K562 (cell line): Measurements from ENCODE around the gene UNC13A.

Source experiments
- ATF1 ChIP-seq, 2 experiments: fragments of 450-650 bp in 1 of 2; IDR thresholded peaks; 2 replicates each; pipeline ENCODE4 v1.6.1; 2016; ENCODE audit warnings: missing compliant biosample characterization in 1 of 2, missing genetic modification characterization in 1 of 2
- CEBPB ChIP-seq: fragments of 450-650 bp; IDR thresholded peaks from 2 replicates; pipeline ENCODE4 v1.6.1; 2016; ENCODE audit warnings: missing genetic modification characterization, missing compliant biosample characterization
- CHD2 ChIP-seq: IDR thresholded peaks from 2 replicates; pipeline ENCODE4 v1.6.1; 2011; ENCODE audit warnings: low read depth, low read length
- HNRNPH1 ChIP-seq: fragments of 200-400 bp; formaldehyde crosslinking; optimal IDR thresholded peaks from 2 replicates; pipeline ENCODE3; 2017; ENCODE audit warnings: low read depth, mild to moderate bottlenecking, low read length, moderate library complexity
- MEF2A ChIP-seq: IDR thresholded peaks from 2 replicates; pipeline ENCODE4 v1.6.1; 2011; ENCODE audit warnings: low read depth, mild to moderate bottlenecking, low read length, moderate library complexity; ENCODE audit not compliant: control insufficient read depth
- MXI1 ChIP-seq: IDR thresholded peaks from 2 replicates; pipeline ENCODE4 v1.6.1; 2011; ENCODE audit warnings: low read depth, mild to moderate bottlenecking, improper control_type of control experiment, low read length
- RAD21 ChIP-seq, 2 experiments: fragments of 250-450 bp in 1 of 2; fragments of 450-650 bp in 1 of 2; sonication (Bioruptor Pico) in 1 of 2; formaldehyde crosslinking in 1 of 2; IDR thresholded peaks in 1 of 2; conservative IDR thresholded peaks in 1 of 2; 2 replicates each; pipeline versions ENCODE4 v1.4.0 to v1.8.0; 2020 to 2022; ENCODE audit warnings: mild to moderate bottlenecking in 2 of 2, moderate library complexity in 1 of 2
- SP1 ChIP-seq: sonication (generic); formaldehyde crosslinking; IDR thresholded peaks from 2 replicates; pipeline ENCODE4 v1.8.1; 2022; ENCODE audit warnings: mild to moderate bottlenecking, missing genetic modification reagents
- TEAD4 ChIP-seq, 2 experiments: sonication (generic) in 1 of 2; formaldehyde crosslinking in 1 of 2; IDR thresholded peaks; 2 replicates each; pipeline versions ENCODE4 v1.6.1 to v1.8.0; 2012 to 2022; ENCODE audit warnings: borderline replicate concordance in 1 of 2, inconsistent platforms in 1 of 2, low read length in 1 of 2, mild to moderate bottlenecking in 1 of 2, missing genetic modification reagents in 1 of 2
- ZNF583 ChIP-seq: fragments of 250-450 bp; sonication (Bioruptor Pico); IDR thresholded peaks from 2 replicates; pipeline ENCODE4 v1.4.0; 2020
- TF ChIP-seq, protein P1 (sequence below): sonication (generic); formaldehyde crosslinking; IDR thresholded peaks from 2 replicates; pipeline ENCODE4 v1.8.1; 2023; ENCODE audit warnings: mild to moderate bottlenecking, missing genetic modification reagents
- TF ChIP-seq, protein P2 (sequence below), 2 experiments: fragments of 250-450 bp in 1 of 2; fragments of 450-650 bp in 1 of 2; sonication (Bioruptor Pico) in 1 of 2; IDR thresholded peaks; 2 replicates each; pipeline versions ENCODE4 v1.6.1 to v1.8.0; 2016 to 2021; ENCODE audit warnings: mild to moderate bottlenecking in 2 of 2, moderate library complexity in 2 of 2, missing compliant biosample characterization in 1 of 2, missing genetic modification characterization in 1 of 2
- TF ChIP-seq, protein P3 (sequence below), 3 experiments: IDR thresholded peaks in 2 of 3; conservative IDR thresholded peaks in 1 of 3; 2 replicates each; pipeline ENCODE4 v1.5.1; 2011 to 2012; ENCODE audit warnings: low read length in 3 of 3, mild to moderate bottlenecking in 3 of 3, control low read depth in 2 of 3, improper control_type of control experiment in 1 of 3, inconsistent platforms in 1 of 3, low read depth in 1 of 3, mixed read lengths in 1 of 3, moderate library complexity in 1 of 3; ENCODE audit not compliant: insufficient read depth in 2 of 3

DNA sequence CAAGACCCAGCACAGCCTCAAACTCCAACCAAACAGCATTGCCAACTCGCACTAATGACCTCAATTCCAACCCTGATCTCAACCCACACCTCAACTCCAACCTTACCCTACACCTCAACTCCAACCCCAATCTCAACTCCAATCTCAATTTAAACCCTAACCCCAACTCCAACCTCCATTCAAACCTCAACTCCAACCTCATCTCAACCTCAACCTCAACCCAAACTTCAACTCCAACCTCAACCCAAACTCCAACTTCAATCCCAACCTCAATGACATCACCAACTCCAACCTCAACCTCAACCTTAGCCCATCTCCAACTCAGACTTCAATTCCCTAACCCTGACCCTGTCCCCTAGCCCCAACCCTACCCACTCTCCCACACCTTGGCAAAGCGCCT, 58.4 kb downstream of the UNC13A start:
- TF ChIP-seq, protein P1, sequence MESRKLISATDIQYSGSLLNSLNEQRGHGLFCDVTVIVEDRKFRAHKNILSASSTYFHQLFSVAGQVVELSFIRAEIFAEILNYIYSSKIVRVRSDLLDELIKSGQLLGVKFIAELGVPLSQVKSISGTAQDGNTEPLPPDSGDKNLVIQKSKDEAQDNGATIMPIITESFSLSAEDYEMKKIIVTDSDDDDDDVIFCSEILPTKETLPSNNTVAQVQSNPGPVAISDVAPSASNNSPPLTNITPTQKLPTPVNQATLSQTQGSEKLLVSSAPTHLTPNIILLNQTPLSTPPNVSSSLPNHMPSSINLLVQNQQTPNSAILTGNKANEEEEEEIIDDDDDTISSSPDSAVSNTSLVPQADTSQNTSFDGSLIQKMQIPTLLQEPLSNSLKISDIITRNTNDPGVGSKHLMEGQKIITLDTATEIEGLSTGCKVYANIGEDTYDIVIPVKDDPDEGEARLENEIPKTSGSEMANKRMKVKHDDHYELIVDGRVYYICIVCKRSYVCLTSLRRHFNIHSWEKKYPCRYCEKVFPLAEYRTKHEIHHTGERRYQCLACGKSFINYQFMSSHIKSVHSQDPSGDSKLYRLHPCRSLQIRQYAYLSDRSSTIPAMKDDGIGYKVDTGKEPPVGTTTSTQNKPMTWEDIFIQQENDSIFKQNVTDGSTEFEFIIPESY (CRISPR knock-in tag), result no peak
- TF ChIP-seq ZNF583, result no peak
- no peak for TF ChIP-seq ATF1 (CRISPR knock-in tag; IDR thresholded peaks at IDR 0.05)
- TF ChIP-seq ATF1 (tag; IDR thresholded peaks at IDR 0.05), result no peak
- TF ChIP-seq TEAD4 (IDR thresholded peaks at IDR 0.05; ENCODE audit: low read length), result no peak
- no peak for TF ChIP-seq TEAD4 (CRISPR knock-in tag; IDR thresholded peaks at IDR 0.05; ENCODE audit: borderline replicate concordance)
- TF ChIP-seq, protein P2, sequence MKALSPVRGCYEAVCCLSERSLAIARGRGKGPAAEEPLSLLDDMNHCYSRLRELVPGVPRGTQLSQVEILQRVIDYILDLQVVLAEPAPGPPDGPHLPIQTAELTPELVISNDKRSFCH (CRISPR knock-in tag; IDR thresholded peaks at IDR 0.05), result no peak
- TF ChIP-seq, protein P2 (tag; IDR thresholded peaks at IDR 0.05), result no peak
- no peak for TF ChIP-seq CHD2
- no peak for TF ChIP-seq MXI1
- TF ChIP-seq, protein P3, sequence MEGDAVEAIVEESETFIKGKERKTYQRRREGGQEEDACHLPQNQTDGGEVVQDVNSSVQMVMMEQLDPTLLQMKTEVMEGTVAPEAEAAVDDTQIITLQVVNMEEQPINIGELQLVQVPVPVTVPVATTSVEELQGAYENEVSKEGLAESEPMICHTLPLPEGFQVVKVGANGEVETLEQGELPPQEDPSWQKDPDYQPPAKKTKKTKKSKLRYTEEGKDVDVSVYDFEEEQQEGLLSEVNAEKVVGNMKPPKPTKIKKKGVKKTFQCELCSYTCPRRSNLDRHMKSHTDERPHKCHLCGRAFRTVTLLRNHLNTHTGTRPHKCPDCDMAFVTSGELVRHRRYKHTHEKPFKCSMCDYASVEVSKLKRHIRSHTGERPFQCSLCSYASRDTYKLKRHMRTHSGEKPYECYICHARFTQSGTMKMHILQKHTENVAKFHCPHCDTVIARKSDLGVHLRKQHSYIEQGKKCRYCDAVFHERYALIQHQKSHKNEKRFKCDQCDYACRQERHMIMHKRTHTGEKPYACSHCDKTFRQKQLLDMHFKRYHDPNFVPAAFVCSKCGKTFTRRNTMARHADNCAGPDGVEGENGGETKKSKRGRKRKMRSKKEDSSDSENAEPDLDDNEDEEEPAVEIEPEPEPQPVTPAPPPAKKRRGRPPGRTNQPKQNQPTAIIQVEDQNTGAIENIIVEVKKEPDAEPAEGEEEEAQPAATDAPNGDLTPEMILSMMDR (IDR thresholded peaks at IDR 0.05 in 2 of 3, conservative IDR thresholded peaks at IDR 0.05 in 1 of 3; ENCODE audit: insufficient read depth in 2 of 3, low read depth in 1 of 3, low read length in 3 of 3), result no peak
- no peak for TF ChIP-seq RAD21 (CRISPR knock-in tag; conservative IDR thresholded peaks at IDR 0.05 in 1 of 2, IDR thresholded peaks at IDR 0.05 in 1 of 2)
- TF ChIP-seq SP1 (CRISPR knock-in tag), result no peak
- TF ChIP-seq HNRNPH1, result no peak
- TF ChIP-seq CEBPB (tag), result no peak
- no peak for TF ChIP-seq MEF2A
